IPS DF 6.9 (cell line): ENCODE measurements around the gene BCORL1.

ENCODE experiments used
- DNase-seq: peaks from one replicate; pipeline ENCODE4 v3.0.0-alpha.2; 2013; ENCODE audit warnings: low read depth, low spot score
- H3K27ac ChIP-seq: one replicate; pipeline ENCODE4 v1.5.1; 2013; ENCODE audit warnings: low read length, control low read depth
- H3K27me3 ChIP-seq: 2 replicates; pipeline ENCODE4 v1.6.1; 2013; ENCODE audit warnings: mild to moderate bottlenecking, low read length; ENCODE audit not compliant: control insufficient read depth, insufficient read depth
- H3K36me3 ChIP-seq: 2 replicates; pipeline ENCODE4 v1.6.1; 2013; ENCODE audit warnings: low read length; ENCODE audit not compliant: control insufficient read depth, insufficient read depth
- H3K4me1 ChIP-seq: 2 replicates; pipeline ENCODE4 v1.6.1; 2013; ENCODE audit warnings: low read length; ENCODE audit not compliant: control insufficient read depth, insufficient read depth
- H3K4me3 ChIP-seq: 2 replicates; pipeline ENCODE4 v1.5.1; 2013; ENCODE audit warnings: mild to moderate bottlenecking, low read length
- H3K9me3 ChIP-seq: 2 replicates; pipeline ENCODE4 v1.6.1; 2013; ENCODE audit warnings: low read length, inconsistent platforms; ENCODE audit not compliant: control insufficient read depth, insufficient read depth
- WGBS: extraction: QIAGEN DNeasy Blood & Tissue Kit; methylation state at CpG from one replicate; pipeline ENCODE4 v1.1.7; 2013; ENCODE audit warnings: mixed read lengths, missing lambda C conversion rate; ENCODE audit not compliant: insufficient read length, insufficient coverage; 5-methylcytosine and 5-hydroxymethylcytosine counted together

The BCORL1 gene

GRCh38 chrX:130028196-130028595 lies 45.8 kb downstream of the BCORL1 start:
- Histone ChIP-seq H3K36me3 (no peaks in the 10 kb centered on the region), H3K9me3 (no peaks in the 10 kb centered on the region), H3K27ac (no peak overlapping the region), H3K4me1 (no peaks in the 10 kb centered on the region; the same call in 1 of the 2 replicates), H3K4me3 (no peak overlapping the region), H3K27me3 (no peaks in the 10 kb centered on the region)
- DNase-seq, result no peak
- no CpG with 5 or more reads among the region's 5 CpGs for WGBS

- no CpG with 5 or more reads among the region's 4 CpGs for WGBS
- Histone ChIP-seq H3K36me3 (no peaks in the 10 kb centered on the region), H3K27me3 (no peaks in the 10 kb centered on the region), H3K4me3 (no peak overlapping the region), H3K9me3 (no peaks in the 10 kb centered on the region), H3K4me1 (no peaks in the 10 kb centered on the region), H3K27ac (no peak overlapping the region)
- no peak for DNase-seq
Observed at GRCh38 chrX:130030826-130031225, 48.4 kb downstream of the BCORL1 start.

GRCh38 chrX:130032552-130032951 lies 50.1 kb downstream of the BCORL1 start:
- Histone ChIP-seq H3K4me3 (no peak overlapping the region), H3K27ac (no peak overlapping the region), H3K4me1 (no peaks in the 10 kb centered on the region), H3K36me3 (no peaks in the 10 kb centered on the region), H3K9me3 (no peaks in the 10 kb centered on the region), H3K27me3 (no peaks in the 10 kb centered on the region)
- WGBS, result no CpG with 5 or more reads among the region's 3 CpGs
- DNase-seq, result no peak

- Histone ChIP-seq H3K4me1 (no peaks in the 10 kb centered on the region), H3K9me3 (no peaks in the 10 kb centered on the region), H3K36me3 (no peaks in the 10 kb centered on the region), H3K27me3 (no peaks in the 10 kb centered on the region), H3K4me3 (no peak overlapping the region), H3K27ac (no peak overlapping the region)
- DNase-seq, result no peak
- no CpG with 5 or more reads among the region's 7 CpGs for WGBS
Observed at GRCh38 chrX:130034178-130034577, 51.7 kb downstream of the BCORL1 start.

- no CpG with 5 or more reads among the region's 2 CpGs for WGBS
- no peaks in the 10 kb centered on the region for H3K36me3 ChIP-seq
Observed at GRCh38 chrX:130039847-130040246, 57.4 kb downstream of the BCORL1 start.

GRCh38 chrX:130047416-130047815 lies 65.0 kb downstream of the BCORL1 start:
- Histone ChIP-seq H3K4me1 (no peaks in the 10 kb centered on the region), H3K27ac (no peak overlapping the region), H3K27me3 (no peaks in the 10 kb centered on the region), H3K36me3 (no peaks in the 10 kb centered on the region), H3K4me3 (no peak overlapping the region), H3K9me3 (no peaks in the 10 kb centered on the region)
- DNase-seq, result no peak
- WGBS, result no CpG with 5 or more reads among the region's 5 CpGs

More at GRCh38 chrX:130039847-130040246, 57.4 kb downstream of the BCORL1 start:
- Histone ChIP-seq H3K9me3 (no peaks in the 10 kb centered on the region), H3K27ac (no peak overlapping the region), H3K27me3 (no peaks in the 10 kb centered on the region), H3K4me1 (no peaks in the 10 kb centered on the region), H3K4me3 (no peak overlapping the region)
- no peak for DNase-seq

GRCh38 chrX:130048686-130049222 lies 66.3 kb downstream of the BCORL1 start:
- DNase-seq, result no peak
- no peaks in the 10 kb centered on the region for H3K4me1 ChIP-seq
- no peaks in the 10 kb centered on the region for H3K36me3 ChIP-seq
- H3K9me3 ChIP-seq, result no peaks in the 10 kb centered on the region
- no peak overlapping the region for H3K27ac ChIP-seq
- WGBS, result no CpG with 5 or more reads among the region's 4 CpGs
- H3K27me3 ChIP-seq, result no peaks in the 10 kb centered on the region
- H3K4me3 ChIP-seq, result no peak overlapping the region

GRCh38 chrX:130049821-130050220 lies 67.4 kb downstream of the BCORL1 start:
- Histone ChIP-seq H3K36me3 (no peaks in the 10 kb centered on the region), H3K27me3 (no peaks in the 10 kb centered on the region), H3K4me1 (no peaks in the 10 kb centered on the region), H3K9me3 (no peaks in the 10 kb centered on the region), H3K4me3 (no peak overlapping the region), H3K27ac (no peak overlapping the region)
- DNase-seq, result no peak
- WGBS, result no CpG with 5 or more reads among the region's 8 CpGs

- H3K27me3 ChIP-seq, result no peaks in the 10 kb centered on the region
Observed at GRCh38 chrX:130051176-130051845, 68.9 kb downstream of the BCORL1 start.

GRCh38 chrX:130053236-130053635 lies 70.8 kb downstream of the BCORL1 start:
- DNase-seq, result no peak
- no peaks in the 10 kb centered on the region for H3K4me1 ChIP-seq
- WGBS, result no CpG with 5 or more reads among the region's 10 CpGs
- H3K4me3 ChIP-seq, result no peak overlapping the region
- H3K36me3 ChIP-seq, result no peaks in the 10 kb centered on the region
- no peak overlapping the region for H3K27ac ChIP-seq
- H3K9me3 ChIP-seq, result no peaks in the 10 kb centered on the region
- no peaks in the 10 kb centered on the region; the same call in 1 of the 2 replicates for H3K27me3 ChIP-seq

More at GRCh38 chrX:130051176-130051845, 68.9 kb downstream of the BCORL1 start:
- DNase-seq, result no peak
- WGBS, result no CpG with 5 or more reads among the region's 12 CpGs
- H3K4me1 ChIP-seq, result no peaks in the 10 kb centered on the region
- no peaks in the 10 kb centered on the region for H3K9me3 ChIP-seq
- no peak overlapping the region for H3K27ac ChIP-seq
- H3K36me3 ChIP-seq, result no peaks in the 10 kb centered on the region
- no peak overlapping the region for H3K4me3 ChIP-seq

- no peaks in the 10 kb centered on the region for H3K4me1 ChIP-seq
- H3K4me3 ChIP-seq, result no peak overlapping the region
- H3K36me3 ChIP-seq, result no peaks in the 10 kb centered on the region
Observed at GRCh38 chrX:130055103-130055502, 72.7 kb downstream of the BCORL1 start.

More at GRCh38 chrX:130055103-130055502, 72.7 kb downstream of the BCORL1 start:
- no peak for DNase-seq
- WGBS, result no CpG with 5 or more reads among the region's 11 CpGs
- Histone ChIP-seq H3K27ac (no peak overlapping the region), H3K27me3 (peaks cover 8% of the 10 kb centered on the region; the same call in 1 of the 2 replicates), H3K9me3 (no peaks in the 10 kb centered on the region)
